Activated CD8-positive, alpha-beta memory T cell treated with anti-CD3 and anti-CD28 coated beads, Interleukin-2, amount 50 U/mL, for 48 hours (primary cell): ENCODE data around the gene RNF138.
"Not testable (repeated sequence)": the region's sequence is repeated elsewhere in the genome, so short reads cannot be mapped to it uniquely, and the experiment has no call there.

ENCODE experiments used
- DNase-seq: peaks from one replicate; pipeline ENCODE4 v3.0.0-alpha.2; 2020

Gene RNF138, protein sequence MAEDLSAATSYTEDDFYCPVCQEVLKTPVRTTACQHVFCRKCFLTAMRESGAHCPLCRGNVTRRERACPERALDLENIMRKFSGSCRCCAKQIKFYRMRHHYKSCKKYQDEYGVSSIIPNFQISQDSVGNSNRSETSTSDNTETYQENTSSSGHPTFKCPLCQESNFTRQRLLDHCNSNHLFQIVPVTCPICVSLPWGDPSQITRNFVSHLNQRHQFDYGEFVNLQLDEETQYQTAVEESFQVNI

GRCh38 chr18:32091724-32092421 lies at the start of gene RNF138:
Gene RNF138 (plus strand): TSS chr18:32091874. CDS start chr18:32092777, 903 bp downstream.
- DNase-seq, result peak; percentile 94

- DNase-seq, result no peak
These were observed 49.3 kb upstream of the RNF138 start for GRCh38 chr18:32042337-32042736.

- no peak for DNase-seq
These were observed 43.1 kb upstream of the RNF138 start for GRCh38 chr18:32048507-32049091.

DNA sequence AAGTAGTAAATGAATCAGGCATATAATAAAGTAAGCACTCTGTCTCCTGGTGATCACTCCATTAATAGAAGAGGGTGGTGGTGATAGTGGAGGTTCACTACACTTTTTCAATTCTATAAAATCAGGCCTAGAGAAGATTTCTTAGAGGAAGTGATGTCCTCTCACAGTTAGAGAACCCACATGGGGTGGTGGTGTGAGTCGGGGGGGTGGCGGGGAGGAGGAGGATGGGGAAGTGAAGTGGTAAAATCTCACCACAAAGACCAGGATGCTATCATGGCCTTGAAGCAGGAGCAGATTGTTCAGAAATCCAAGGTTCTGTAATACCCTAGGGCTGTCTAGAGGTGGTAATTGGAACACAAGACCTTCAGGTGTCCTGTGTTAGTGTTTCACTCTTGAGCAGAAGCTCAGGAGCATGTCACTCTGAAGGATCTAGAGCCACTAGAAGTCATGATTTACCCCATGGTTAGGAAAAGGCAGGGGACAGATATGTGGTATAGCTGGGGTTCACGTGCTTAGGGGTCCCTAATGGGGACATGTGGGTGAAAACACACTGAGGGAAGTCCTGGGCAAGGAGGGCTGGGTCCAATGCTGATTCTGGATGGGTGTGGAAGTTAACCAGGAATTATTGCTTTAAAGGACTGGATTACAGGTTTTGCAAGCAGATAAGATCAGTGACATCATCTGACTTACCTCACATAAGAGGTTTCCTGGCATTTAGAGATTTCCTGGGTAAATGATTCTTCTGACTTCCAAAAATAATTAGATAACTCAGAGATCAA lies 42.1 kb upstream of the RNF138 start:
- no peak for DNase-seq

GRCh38 chr18:32056613-32057358 lies 34.9 kb upstream of the RNF138 start:
- DNase-seq, result no peak

- DNase-seq, result no peak
These were observed 34.0 kb upstream of the RNF138 start for GRCh38 chr18:32057624-32058165.

DNA sequence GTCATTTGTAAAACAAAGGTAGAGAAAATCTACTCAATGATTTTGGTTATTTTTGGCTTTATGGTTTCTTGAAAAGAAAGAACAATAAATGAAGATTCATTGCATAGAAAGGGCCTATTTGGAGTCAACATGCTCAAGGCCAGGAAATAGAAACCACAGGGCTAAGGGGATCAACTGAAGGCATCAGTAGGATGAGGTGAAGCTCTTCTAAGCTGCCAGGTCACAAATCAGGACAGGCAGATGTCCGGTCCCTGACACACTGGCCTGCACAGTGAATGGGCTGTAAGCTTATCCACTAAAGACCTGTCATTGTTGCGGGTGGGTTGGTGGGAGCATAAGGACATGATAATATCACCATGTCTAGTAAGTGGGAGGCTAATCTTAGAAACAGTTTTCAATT lies 31.6 kb upstream of the RNF138 start:
- no peak for DNase-seq

- DNase-seq, result no peak
These were observed 24.1 kb upstream of the RNF138 start for GRCh38 chr18:32067375-32068167.

GRCh38 chr18:32072321-32072720 lies 19.4 kb upstream of the RNF138 start:
- no peak for DNase-seq

GRCh38 chr18:32074206-32074605 lies 17.5 kb upstream of the RNF138 start:
- DNase-seq, result no peak

GRCh38 chr18:32078845-32079244 lies 12.8 kb upstream of the RNF138 start:
- DNase-seq, result no peak

DNA sequence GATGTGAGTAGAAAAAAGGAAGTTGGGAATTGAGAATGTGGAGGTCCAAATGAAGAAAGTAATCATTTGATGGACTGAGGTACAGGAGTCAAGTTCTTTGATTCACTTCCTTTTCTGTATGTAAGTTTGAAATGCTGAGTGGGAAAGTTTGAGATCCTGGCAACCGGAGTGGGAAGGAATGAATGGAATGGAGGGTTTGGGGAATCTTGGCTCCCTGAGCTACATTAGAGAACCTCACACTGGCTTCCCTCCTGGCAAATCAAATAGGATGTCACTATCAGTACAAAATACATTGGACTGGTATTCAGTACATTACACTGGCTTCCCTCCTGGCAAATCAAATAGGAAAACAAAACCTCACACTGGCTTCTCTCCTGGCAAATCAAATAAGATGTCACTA lies 9.8 kb upstream of the RNF138 start:
- no peak for DNase-seq

DNA sequence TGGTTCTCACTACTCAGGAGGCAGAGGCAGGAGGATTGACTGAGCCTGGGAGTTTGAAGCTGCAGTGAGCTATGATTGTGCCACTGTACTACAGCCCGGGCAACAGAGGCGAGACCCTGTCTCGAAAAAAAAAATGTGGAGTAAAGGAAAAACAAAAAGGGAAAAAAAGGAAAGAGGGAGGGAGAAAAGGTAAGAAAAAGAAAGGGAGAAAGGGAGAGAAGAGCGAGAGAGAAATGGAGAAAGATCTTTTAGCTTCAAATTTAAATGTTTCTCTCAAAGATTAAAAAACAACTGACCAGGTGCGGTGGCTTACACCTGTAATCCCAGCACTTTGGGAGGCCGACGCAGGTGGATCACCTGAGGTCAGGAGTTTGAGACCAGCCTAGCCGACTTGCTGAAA lies 7.9 kb upstream of the RNF138 start:
- DNase-seq, result no peak

DNA sequence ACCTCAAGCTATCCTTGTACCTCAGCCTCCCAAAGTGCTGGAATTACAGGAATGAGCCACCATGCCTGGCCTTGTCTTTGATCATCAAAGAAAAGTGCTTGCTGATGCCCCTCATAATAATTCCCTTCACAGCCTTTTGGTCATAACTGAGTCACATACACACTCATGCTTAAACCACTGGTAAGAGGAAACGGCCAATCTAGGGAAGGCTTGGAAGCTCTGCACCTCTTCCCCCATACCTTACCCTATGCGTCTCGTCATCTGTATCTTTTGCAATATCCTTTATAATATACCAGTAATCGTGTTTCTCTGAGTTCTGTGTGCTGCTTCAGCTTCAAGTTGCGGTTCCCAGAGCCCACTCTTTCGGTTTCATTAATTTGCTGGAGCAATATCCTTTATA lies 4.8 kb upstream of the RNF138 start:
- no peak for DNase-seq

DNA sequence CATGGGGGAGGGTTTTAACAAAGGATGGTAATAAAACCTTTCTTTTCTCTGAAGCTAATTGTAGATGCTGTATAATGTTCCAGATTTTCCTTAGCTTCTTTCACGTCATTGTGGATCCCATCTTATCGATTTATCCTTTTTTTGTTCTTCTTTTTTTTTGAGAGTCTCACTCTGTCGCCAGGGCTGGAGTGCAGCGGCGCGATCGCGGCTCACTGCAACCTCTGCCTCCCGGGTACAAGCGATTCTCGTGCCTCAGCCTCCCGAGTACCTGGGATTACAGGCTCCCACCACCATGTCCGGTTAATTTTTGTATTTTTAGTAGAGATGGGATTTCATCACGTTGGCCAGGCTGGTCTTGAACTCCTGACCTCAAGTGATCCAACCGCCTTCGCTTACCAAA lies 843 bp upstream of the RNF138 start:
- not testable (repeated sequence) for DNase-seq

DNA sequence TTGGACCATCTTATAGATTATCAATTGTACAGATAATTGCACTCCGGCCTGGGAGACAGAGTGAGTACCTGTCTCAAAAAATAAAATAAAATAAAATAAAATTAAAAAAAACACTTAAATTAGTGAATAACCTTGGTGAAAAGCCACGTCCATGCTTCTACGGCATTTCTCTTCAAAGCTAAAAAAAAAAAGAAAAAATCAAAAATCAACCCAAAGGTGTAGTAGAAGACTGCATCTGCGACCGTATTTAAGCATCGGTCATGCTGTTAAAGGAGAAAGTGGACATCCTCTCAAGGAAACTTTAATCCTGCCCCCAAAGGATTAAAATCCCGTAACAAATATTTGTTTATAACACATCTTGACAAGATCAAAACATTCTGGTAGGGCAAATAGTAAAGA lies 350 bp upstream of the RNF138 start:
- DNase-seq, result no peak

DNA sequence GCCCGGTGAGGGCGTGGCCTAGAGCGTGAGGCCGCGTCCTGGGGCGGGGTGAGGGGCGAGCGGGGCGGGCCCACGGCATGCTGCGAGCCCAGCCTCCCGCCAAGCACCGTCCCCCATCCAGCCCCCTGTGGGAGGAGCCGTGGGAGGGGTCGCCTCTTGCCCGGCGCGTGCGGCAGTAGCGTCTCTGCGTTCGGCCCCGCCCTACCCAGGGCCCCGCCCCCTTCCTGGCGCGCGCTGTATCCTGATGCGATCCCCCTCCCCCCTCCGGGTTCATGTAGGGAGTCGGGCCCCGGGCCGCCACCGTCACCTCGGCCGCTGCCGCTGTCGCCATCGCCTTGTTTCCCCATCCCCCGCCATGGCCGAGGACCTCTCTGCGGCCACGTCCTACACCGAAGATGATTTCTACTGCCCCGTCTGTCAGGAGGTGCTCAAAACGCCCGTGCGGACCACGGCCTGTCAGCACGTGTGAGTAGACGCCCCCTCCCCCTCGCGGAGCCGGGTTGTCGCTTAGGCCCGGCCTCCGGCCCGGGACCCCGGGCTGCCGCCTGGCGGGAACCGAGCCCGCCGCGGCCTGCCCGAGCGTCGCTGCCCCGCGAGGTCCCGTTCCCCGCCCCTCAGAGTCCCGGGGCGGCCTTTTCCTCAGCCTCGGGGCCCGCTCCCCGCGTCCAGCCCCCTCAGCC lies 888 bp downstream of the RNF138 start:
- DNase-seq, result peak; percentile 99

DNA sequence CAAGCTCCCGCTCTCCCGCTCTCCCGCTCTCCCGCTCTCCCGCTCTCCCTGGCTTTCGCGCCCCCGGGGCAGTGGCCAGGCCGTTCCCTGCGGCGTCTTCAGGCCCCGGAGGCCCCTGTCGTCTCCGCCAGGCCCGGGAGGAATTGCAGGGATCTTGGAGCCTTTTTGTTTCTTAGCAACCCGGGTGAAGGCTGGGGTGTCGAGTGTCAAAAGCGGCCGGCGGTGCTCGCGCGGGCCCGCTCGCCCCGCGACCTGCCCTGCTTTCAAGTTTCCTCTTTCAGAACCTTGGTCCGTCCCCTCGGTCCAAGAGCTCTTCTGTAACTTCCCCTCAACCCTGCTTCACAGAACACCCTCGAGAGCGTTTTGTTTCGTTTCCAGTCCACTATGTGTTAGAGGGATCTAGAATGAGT lies 1.4 kb downstream of the RNF138 start:
- DNase-seq, result peak; percentile 70

GRCh38 chr18:32093523-32093922 lies 1.8 kb downstream of the RNF138 start:
- DNase-seq, result no peak

DNA sequence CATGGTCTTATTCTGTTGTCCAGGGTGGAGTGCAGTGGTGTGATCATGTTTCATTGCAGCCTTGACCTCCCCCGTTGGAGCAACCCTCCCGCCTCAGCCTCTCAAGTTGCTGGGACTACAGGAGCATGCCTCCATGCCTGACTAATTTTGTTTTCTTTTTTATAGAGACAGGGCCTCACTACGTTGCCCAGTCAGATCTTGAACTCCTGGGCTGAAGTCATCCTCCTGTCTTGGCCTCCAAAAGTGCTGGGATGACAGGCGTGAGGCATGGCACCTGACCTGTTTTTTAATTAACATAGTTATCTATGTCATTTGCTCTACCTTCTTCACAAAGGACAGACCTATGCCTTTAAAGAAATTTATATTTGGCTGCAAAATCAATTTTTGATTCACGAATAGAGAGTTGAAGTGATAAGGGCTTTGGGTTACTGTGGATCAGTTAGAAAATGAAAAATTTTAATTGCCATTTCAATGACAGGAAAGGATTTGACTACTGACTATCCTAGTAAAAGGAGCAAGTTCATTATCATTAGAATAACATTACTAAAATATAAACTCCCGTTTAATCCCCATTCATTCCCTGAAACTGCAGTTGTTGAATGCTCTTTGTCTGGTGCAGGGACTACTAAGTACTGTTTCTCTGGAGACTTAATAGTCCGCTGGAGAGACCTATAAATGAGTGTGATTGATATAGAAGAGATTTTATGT lies 3.7 kb downstream of the RNF138 start:
- DNase-seq, result no peak

DNA sequence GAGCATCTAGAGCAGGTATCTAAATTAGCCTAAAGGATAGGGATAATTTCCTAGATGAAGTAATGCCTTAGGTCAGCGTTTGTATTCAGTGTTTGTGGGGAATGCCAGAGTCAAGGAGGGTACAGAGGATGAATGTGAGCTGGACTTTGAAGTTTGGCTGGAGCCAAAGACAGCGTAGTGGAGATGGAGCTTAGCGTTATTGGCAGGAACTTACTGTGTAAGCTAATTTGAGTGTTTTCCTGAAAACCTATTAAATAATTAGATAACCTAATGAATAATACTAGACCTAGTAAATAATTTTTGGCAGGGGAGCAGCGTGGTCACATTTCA lies 4.2 kb downstream of the RNF138 start:
- DNase-seq, result no peak
